ENCODE results near the gene SPATA4. TPM values are rescaled to one million over a fixed set of nuclear protein-coding genes. Genes with fewer than 3 reads are reported as not detected.

The SPATA4 gene
- total and polyA plus RNA-seq, 2 donors from 2014 or later = 0.82 to 1.2 TPM

DNA sequence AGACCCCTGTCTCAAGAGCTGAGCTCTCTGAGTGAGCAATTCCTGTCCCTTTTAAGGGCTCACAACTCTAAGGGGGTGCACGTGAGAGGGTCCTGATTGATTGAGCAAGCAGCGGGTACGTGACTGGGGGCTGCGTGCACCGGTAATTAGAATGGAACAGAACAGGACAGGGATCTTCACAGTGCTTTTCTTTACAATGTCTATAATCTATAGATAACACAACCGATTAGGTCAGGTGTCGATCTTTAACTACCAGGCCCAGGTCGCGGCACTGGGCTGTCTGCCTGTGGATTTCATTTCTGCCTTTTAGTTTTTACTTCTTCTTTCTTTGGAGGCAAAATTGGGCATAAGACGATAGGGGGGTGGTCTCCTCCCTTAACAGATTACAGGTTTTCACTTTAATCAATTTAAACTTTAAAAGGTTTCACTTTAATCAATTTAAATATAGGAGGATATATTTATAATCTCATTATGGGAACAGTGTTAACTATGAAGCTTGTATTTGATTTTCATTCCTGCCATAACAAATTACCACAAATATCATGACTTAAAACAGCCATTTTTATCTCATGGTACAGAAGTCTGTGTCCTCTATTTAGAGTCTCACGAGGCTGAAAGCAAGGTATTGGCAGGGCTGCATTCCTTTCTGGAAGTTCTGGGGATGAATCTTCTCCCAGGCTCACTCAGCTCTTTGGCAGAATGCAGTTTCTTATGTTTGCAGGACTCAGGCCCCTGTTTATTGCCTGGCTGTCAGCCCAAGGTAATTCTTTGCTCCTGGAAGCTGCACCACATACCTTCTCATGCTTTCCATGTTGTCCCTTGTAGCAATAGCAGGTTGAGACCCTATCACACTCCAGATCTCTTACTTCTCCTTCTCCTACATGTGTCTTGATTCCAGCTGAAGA lies 5.2 kb downstream of the SPATA4 start:
- intact Hi-C loops (cut with DNase I) = no loop called here
- H3K36me3 ChIP-seq (ENCODE audit: control insufficient read depth in 2 of 3, insufficient read depth in 3 of 3, low read length in 3 of 3) = no peaks in the 10 kb centered on the region
- no peak overlapping the region for H3K4me3 ChIP-seq (ENCODE audit: low read length in 3 of 3)
- H3K9me3 ChIP-seq (ENCODE audit: control insufficient read depth in 2 of 3, insufficient read depth in 1 of 3, low read length in 3 of 3) = no peaks in the 10 kb centered on the region
- H3K27me3 ChIP-seq (ENCODE audit: control insufficient read depth, insufficient read depth, low read length) = no peaks in the 10 kb centered on the region
- no peaks in the 10 kb centered on the region for H3K4me1 ChIP-seq (ENCODE audit: control insufficient read depth in 2 of 3, insufficient read depth in 2 of 3, low read depth in 1 of 3, low read length in 3 of 3)
- no peak overlapping the region for H3K9ac ChIP-seq (ENCODE audit: low read length in 3 of 3)
- H3K27ac ChIP-seq (ENCODE audit: low read depth in 2 of 2, low read length in 2 of 2) = no peak overlapping the region
- TF ChIP-seq, protein P1, sequence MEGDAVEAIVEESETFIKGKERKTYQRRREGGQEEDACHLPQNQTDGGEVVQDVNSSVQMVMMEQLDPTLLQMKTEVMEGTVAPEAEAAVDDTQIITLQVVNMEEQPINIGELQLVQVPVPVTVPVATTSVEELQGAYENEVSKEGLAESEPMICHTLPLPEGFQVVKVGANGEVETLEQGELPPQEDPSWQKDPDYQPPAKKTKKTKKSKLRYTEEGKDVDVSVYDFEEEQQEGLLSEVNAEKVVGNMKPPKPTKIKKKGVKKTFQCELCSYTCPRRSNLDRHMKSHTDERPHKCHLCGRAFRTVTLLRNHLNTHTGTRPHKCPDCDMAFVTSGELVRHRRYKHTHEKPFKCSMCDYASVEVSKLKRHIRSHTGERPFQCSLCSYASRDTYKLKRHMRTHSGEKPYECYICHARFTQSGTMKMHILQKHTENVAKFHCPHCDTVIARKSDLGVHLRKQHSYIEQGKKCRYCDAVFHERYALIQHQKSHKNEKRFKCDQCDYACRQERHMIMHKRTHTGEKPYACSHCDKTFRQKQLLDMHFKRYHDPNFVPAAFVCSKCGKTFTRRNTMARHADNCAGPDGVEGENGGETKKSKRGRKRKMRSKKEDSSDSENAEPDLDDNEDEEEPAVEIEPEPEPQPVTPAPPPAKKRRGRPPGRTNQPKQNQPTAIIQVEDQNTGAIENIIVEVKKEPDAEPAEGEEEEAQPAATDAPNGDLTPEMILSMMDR (IDR thresholded peaks at IDR 0.05; ENCODE audit: borderline replicate concordance, extremely low read depth, insufficient read depth) = no peak
- DNase-seq (no peak), FAIRE-seq (no peak)

- TF ChIP-seq, protein P1 (IDR thresholded peaks at IDR 0.05; ENCODE audit: borderline replicate concordance, extremely low read depth, insufficient read depth) = no peak
Observed at GRCh38 chr4:176188654-176189053, 6.7 kb downstream of the SPATA4 start.

GRCh38 chr4:176187624-176188023 lies 7.8 kb downstream of the SPATA4 start:
- Histone ChIP-seq H3K4me1 (ENCODE audit: control insufficient read depth in 2 of 3, insufficient read depth in 2 of 3, low read depth in 1 of 3, low read length in 3 of 3) (no peaks in the 10 kb centered on the region), H3K36me3 (ENCODE audit: control insufficient read depth in 2 of 3, insufficient read depth in 3 of 3, low read length in 3 of 3) (no peaks in the 10 kb centered on the region), H3K27ac (ENCODE audit: low read depth in 2 of 2, low read length in 2 of 2) (no peak overlapping the region), H3K27me3 (ENCODE audit: control insufficient read depth, insufficient read depth, low read length) (no peaks in the 10 kb centered on the region), H3K4me3 (ENCODE audit: low read length in 3 of 3) (no peak overlapping the region), H3K9me3 (ENCODE audit: control insufficient read depth in 2 of 3, insufficient read depth in 1 of 3, low read length in 3 of 3) (no peaks in the 10 kb centered on the region), H3K9ac (ENCODE audit: low read length in 3 of 3) (no peak overlapping the region)
- intact Hi-C loops (cut with DNase I) = no loop called here
- DNase-seq (no peak), FAIRE-seq (no peak)
- TF ChIP-seq, protein P1 (IDR thresholded peaks at IDR 0.05; ENCODE audit: borderline replicate concordance, extremely low read depth, insufficient read depth) = no peak

More at GRCh38 chr4:176188654-176189053, 6.7 kb downstream of the SPATA4 start:
- Histone ChIP-seq H3K9me3 (ENCODE audit: control insufficient read depth in 2 of 3, insufficient read depth in 1 of 3, low read length in 3 of 3) (no peaks in the 10 kb centered on the region), H3K9ac (ENCODE audit: low read length in 3 of 3) (no peak overlapping the region), H3K4me1 (ENCODE audit: control insufficient read depth in 2 of 3, insufficient read depth in 2 of 3, low read depth in 1 of 3, low read length in 3 of 3) (no peaks in the 10 kb centered on the region), H3K27me3 (ENCODE audit: control insufficient read depth, insufficient read depth, low read length) (no peaks in the 10 kb centered on the region), H3K27ac (ENCODE audit: low read depth in 2 of 2, low read length in 2 of 2) (no peak overlapping the region), H3K4me3 (ENCODE audit: low read length in 3 of 3) (no peak overlapping the region), H3K36me3 (ENCODE audit: control insufficient read depth in 2 of 3, insufficient read depth in 3 of 3, low read length in 3 of 3) (no peaks in the 10 kb centered on the region)
- DNase-seq (no peak), FAIRE-seq (no peak)
- intact Hi-C loops (cut with DNase I) = no loop called here
